GM12874 (cell line): Measurements from ENCODE around the gene DSCAML1.

ENCODE experiments used
- CTCF ChIP-seq: IDR thresholded peaks from 2 replicates; pipeline ENCODE4 v1.5.1; 2011; ENCODE audit warnings: low read depth, mild to moderate bottlenecking, control low read depth, low read length, moderate library complexity; ENCODE audit not compliant: insufficient read depth

The DSCAML1 gene

DNA sequence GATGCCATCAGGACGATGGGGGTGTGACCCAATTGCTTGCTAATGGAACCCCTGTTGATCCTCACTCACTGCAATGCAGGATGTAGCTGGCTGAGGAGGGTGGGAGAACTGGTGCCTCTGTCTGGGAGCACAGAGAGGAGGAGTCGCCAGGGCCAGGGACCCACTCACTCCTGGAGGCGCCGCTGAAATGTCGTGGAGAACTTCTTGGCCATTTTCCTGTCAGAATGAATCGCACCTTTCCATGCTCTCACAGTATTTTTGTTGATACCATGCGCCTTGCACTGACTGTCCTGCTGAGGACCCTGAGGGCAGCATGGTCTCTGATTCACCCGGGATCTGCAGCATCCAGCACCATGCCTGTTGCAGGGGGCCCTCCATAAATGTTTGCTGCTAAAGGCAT lies 211.4 kb downstream of the DSCAML1 start:
- TF ChIP-seq CTCF = no peak

DNA sequence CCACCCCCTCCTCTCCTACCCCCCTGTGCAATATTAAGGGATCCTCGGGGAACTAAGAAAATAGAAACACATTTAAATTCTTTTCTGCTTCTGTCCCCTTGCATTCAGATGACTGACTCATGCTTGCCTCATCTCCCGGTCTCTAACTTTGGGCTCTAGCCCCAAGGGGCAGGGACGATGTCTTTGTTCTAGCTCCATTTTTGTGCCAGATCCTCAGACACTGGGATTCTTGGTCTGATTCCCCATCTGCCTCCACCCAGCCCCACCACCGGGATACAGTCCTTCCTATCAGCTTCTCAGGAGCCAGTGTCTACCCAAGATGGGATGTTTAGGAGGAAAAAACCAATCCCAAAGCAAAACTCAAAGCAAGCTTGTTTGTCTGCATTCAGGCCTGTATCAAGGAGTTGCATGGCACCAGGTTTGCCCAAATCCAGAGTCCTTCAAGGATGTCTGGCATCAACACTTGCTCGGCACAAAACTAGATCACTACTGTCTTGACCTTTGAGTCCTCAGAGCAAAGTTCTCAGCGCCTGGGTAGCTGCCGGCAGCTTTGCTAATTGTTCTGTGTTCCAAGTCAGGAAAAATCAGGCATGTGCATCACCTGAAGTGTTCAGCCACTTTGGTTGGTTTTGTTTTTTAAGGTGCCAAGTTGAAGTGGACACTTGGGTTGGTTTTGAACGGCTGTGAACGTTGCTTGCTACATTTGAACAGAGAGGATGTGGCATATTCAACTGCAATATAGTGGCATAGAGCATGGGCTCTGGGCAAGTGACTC lies 212.8 kb downstream of the DSCAML1 start:
- TF ChIP-seq CTCF = no peak

DNA sequence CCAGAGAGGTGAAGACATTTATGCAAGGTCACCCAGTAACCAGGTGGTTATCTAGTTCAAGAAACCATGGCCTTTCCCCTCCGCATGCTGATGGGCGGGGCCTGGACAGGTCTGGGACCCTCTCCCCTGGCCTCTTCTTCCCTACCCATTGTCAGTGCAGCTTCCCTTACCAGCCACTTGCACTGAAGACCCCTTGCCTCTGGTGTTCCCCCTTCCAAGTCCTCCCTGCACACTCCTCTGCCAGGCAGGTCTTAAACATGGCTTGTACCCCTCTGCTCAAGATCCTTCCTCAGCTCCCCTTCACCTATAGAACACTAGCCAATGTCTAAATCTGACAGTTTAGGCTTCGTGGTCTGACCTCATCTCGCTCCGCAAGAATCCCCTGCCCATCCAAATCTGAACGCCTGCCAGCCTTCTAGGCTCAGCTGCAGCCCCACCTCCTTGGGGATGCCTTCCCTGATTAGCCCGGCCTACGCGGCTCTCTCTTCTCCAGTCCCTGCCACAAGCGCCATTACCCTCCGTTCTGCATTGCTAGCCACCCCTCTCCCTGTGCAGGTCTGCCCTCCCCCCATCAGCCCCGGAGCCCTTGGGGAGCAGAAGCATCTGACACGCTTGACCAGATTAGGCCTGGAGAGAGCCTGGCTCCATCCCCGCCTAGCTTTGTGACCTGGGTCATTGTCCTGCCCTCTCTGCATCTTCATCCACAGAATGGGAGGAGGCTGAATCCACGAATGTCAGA lies 213.8 kb downstream of the DSCAML1 start:
- no peak for TF ChIP-seq CTCF

DNA sequence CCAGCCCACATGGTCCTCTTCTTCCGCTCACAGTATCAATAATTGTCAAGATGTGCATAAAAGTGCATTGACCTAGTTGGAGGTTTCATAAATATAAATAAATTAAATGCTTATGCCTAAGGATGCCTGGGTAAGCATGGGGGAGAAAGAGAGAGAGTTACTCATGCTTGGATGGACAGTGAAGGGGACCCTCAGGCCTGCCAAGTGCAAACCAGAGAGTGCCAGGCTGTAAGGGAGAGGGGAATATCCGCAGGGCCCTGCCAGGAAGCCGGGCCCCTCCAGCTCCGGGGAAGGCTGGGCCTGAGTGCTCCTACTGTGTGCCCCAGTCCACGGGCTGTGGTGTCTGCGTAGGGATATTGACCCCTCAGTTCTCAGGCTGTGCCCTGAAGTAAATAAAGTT lies 214.6 kb downstream of the DSCAML1 start:
- no peak for TF ChIP-seq CTCF

- no peak for TF ChIP-seq CTCF
These were observed 216.2 kb downstream of the DSCAML1 start for GRCh38 chr11:117580866-117581265.

DNA sequence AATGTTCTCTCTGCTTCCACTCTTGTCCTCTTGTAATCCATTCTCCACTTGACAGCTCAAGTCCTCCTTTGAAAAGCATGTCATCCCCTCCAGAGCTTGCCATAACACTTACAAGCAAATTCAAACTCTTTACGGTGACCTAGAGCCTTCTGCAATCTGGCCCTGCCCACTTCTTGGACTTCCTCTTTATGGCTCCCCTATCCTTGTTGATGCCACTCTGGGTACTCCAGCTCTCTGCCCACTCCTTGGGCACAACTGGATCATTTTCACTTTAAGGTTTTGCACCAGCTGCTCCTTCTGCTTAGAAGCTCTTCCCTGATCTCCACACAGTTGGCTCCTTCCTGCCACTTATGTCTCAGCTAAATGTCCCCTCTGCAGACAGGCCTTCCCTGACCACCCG lies 217.9 kb downstream of the DSCAML1 start:
- TF ChIP-seq CTCF = no peak

DNA sequence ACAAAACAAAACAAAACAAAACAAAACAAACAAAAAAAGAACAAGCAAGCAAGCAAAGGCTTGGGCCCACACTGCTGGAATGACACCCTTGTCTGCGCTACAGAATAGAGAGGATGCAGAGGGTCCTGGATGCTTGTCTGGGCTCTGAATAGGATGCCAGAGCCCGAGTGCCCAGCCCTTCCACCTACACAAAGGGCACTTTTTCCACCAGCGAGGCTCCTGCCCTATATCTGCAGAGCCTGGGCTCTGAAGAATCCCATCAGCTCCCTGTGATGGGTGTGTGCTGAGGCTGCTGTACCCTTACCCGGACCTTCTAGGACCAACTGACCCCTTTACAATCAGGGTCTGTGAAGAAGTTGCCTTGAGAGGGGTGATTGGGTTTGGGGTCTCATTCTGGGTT lies 221.2 kb downstream of the DSCAML1 start:
- TF ChIP-seq CTCF = no peak
